AG04450 (cell line): Measurements from ENCODE around the gene SLCO2B1. TPM values are rescaled to one million over a fixed set of nuclear protein-coding genes. Genes with fewer than 3 reads are reported as not detected.

Source experiments
- CTCF ChIA-PET: fragments of 300-600, 350-600 bp; formaldehyde crosslinking; extraction: SDS; loops from one replicate; lab custom pipeline; 2022; ENCODE audit warnings: antibody characterized with exemption, inconsistent platforms; lab: Charles Lee
- POLR2A ChIA-PET: fragments of 350-600 bp; formaldehyde crosslinking; extraction: SDS; loops from one replicate; lab custom pipeline; 2021; ENCODE audit warnings: antibody characterized with exemption, inconsistent platforms; lab: Yijun Ruan, JAX
- DNase-seq: peaks from one replicate; pipeline ENCODE4 v3.0.0-alpha.2; 2011; ENCODE audit warnings: low read depth, low spot score
- H3K27ac ChIP-seq: one replicate; pipeline ENCODE4 v1.5.1; 2012; ENCODE audit warnings: low read depth, low read length, control low read depth
- H3K27me3 ChIP-seq: one replicate; pipeline ENCODE4 v1.6.0; 2012; ENCODE audit warnings: low read length; ENCODE audit not compliant: control insufficient read depth, insufficient read depth
- H3K4me3 ChIP-seq: 2 replicates; pipeline ENCODE4 v1.5.1; 2011; ENCODE audit warnings: mild to moderate bottlenecking, low read depth, low read length, control low read depth
- H3K9me3 ChIP-seq: 2 replicates; pipeline ENCODE4 v1.5.1; 2012; ENCODE audit warnings: low read length; ENCODE audit not compliant: control insufficient read depth, insufficient read depth
- CTCF ChIP-seq: IDR thresholded peaks from 2 replicates; pipeline ENCODE4 v1.5.1; 2011; ENCODE audit warnings: low read depth, low read length, control low read depth, inconsistent platforms
- polyA plus RNA-seq: library from polyadenylated mRNA; depleted of rRNA; stranded (reverse); fragments of >200 nt; gene quantifications from 2 replicates; pipeline ENCODE4 v1.2.3, GENCODE V29; 2011

Gene SLCO2B1
- polyA plus RNA-seq, 1 experiment = not detected

- ChIA-PET POLR2A (no interaction called here), CTCF (interaction anchor here (1.9 to 11.3 kb wide), 3 partner anchors 58 to 103 kb away, joined by 8 to 216 read pairs (median 164); no protein-coding TSS in a partner anchor)
- Histone ChIP-seq H3K9me3 (no peaks in the 10 kb centered on the region), H3K27me3 (peaks cover 45% of the 10 kb centered on the region), H3K27ac (no peak overlapping the region), H3K4me3 (no peak overlapping the region)
- no peak for TF ChIP-seq CTCF
- no peak for DNase-seq
These were observed 3.6 kb upstream of the SLCO2B1 start for GRCh38 chr11:75147191-75147874.

GRCh38 chr11:75147875-75148263, 3.0 kb upstream of the SLCO2B1 start:
- H3K4me3 ChIP-seq = no peak overlapping the region
- ChIA-PET CTCF (interaction anchor here (11.2 to 11.3 kb wide), 2 partner anchors 57 to 102 kb away, joined by 164 to 216 read pairs; no protein-coding TSS in a partner anchor), POLR2A (no interaction called here)
- no peaks in the 10 kb centered on the region for H3K9me3 ChIP-seq
- no peak for TF ChIP-seq CTCF
- DNase-seq = no peak
- no peak overlapping the region for H3K27ac ChIP-seq
- H3K27me3 ChIP-seq = peaks cover 49% of the 10 kb centered on the region

DNA sequence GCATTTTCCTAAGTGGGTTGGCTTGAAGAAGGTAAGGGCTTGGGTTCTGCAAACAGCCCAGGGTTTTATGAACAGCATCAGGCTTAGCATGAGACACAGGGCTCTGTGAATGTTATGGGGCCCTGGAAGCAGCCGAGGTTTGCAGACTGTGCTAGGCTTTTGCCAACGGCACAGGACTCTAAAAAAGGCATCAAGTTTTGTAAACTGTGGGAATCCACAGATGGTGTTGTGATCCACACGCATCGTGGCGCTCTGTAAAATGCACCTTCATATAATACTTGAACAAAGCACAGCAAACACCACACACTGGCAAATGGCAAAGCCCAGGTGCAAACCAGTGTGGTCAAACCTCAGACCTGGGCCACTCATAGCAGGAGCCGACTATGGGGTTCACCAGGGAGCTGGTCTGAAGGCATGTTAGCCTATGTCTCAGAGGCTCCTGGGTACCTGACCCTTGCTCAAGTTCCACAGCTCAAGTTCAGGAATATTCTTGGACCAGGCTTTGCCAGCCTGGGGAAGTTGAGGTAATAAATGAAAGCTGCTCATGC, 2.4 kb upstream of the SLCO2B1 start:
- Histone ChIP-seq H3K27me3 (peaks cover 49% of the 10 kb centered on the region), H3K9me3 (no peaks in the 10 kb centered on the region), H3K4me3 (no peak overlapping the region), H3K27ac (no peak overlapping the region)
- TF ChIP-seq CTCF = no peak
- DNase-seq = no peak
- CTCF ChIA-PET = interaction anchor here (1.2 to 1.4 kb wide), 2 partner anchors 8 to 56 kb away, joined by 4 read pairs; no protein-coding TSS in a partner anchor
- POLR2A ChIA-PET = no interaction called here

DNA sequence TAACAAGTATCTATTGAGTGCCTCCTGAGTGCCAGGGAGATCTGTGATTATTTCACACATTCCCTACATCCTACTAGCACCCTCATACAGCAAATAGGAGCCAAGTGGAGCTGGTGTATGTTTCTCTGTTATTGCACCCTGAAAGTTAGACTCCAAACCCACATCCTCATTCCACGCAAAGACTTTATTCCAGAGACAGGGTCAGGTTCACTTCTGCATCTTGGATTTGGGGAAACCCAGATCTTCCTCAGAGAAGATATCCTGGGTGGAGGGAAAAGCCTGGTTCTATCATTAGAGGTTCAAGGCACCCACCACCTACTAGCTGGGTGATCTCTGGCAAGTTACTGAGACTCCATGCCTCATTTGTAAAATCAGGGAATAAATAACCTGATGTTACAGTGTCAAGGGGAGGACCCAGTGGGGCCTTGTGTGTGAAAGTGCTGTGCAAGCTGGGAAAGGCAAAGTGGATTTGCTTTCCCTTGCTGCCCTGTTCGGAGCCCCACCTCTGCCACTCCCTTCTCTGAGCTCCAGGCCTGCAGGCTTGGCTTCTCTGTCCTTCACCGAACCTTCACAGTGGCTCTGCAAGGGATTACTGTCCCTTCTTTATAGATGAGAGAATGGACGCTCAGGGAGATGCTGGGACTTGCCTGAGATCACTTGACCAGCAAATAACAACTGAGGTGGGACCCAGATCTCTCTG, 991 bp upstream of the SLCO2B1 start:
- no peak for TF ChIP-seq CTCF
- ChIA-PET POLR2A (no interaction called here), CTCF (interaction anchor here (0.8 to 1.4 kb wide), 3 partner anchors 9 to 55 kb away, joined by 3 to 4 read pairs (median 4); no protein-coding TSS in a partner anchor)
- Histone ChIP-seq H3K27me3 (peaks cover 53% of the 10 kb centered on the region), H3K27ac (no peak overlapping the region), H3K4me3 (no peak overlapping the region), H3K9me3 (no peaks in the 10 kb centered on the region)
- no peak for DNase-seq
